CD14-positive monocyte (primary cell): ENCODE results near the gene ZSCAN22. TPM values are rescaled to one million over a fixed set of nuclear protein-coding genes. Genes with fewer than 3 reads are reported as not detected.

Experiments used
- DNase-seq, 3 donors: peaks; one replicate each; pipeline ENCODE4 v3.0.0-alpha.2; 2011 to 2022
- H2AFZ ChIP-seq: 2 replicates; pipeline ENCODE4 v1.6.0; 2012; ENCODE audit warnings: mild to moderate bottlenecking, low read depth, low read length, inconsistent platforms; ENCODE audit not compliant: insufficient read depth, poor library complexity, severe bottlenecking
- H3K27ac ChIP-seq, 2 donors: 1 replicate in 1 of 2; 2 replicates in 1 of 2; pipeline ENCODE4 v1.5.1; 2012 to 2013; ENCODE audit warnings: low read length in 2 of 2, control low read depth in 1 of 2, inconsistent platforms in 1 of 2, low read depth in 1 of 2, mild to moderate bottlenecking in 1 of 2
- H3K27me3 ChIP-seq, 2 donors: one replicate each; pipeline versions ENCODE4 v1.6.0 to v1.6.1; 2011 to 2013; ENCODE audit warnings: low read length in 2 of 2; ENCODE audit not compliant: control insufficient read depth in 2 of 2, insufficient read depth in 2 of 2
- H3K36me3 ChIP-seq, 2 donors: replicated peaks in 1 of 2; 1 replicate in 1 of 2; 2 replicates in 1 of 2; pipeline versions ENCODE4 v1.5.1 to v1.6.1; 2012 to 2013; ENCODE audit warnings: low read length in 2 of 2, control low read depth in 1 of 2, inconsistent platforms in 1 of 2, mild to moderate bottlenecking in 1 of 2; ENCODE audit not compliant: insufficient read depth in 2 of 2, control insufficient read depth in 1 of 2
- H3K4me1 ChIP-seq, 2 donors: 1 replicate in 1 of 2; 2 replicates in 1 of 2; pipeline versions ENCODE4 v1.5.1 to v1.6.1; 2012 to 2013; ENCODE audit warnings: low read length in 2 of 2, control low read depth in 1 of 2, inconsistent platforms in 1 of 2, mild to moderate bottlenecking in 1 of 2, moderate library complexity in 1 of 2; ENCODE audit not compliant: insufficient read depth in 2 of 2, control insufficient read depth in 1 of 2
- H3K4me2 ChIP-seq: replicated peaks from 2 replicates; pipeline ENCODE3; 2012; ENCODE audit warnings: low read length, moderate library complexity, mild to moderate bottlenecking; ENCODE audit not compliant: poor library complexity, severe bottlenecking; ENCODE audit errors: extremely low read depth
- H3K4me3 ChIP-seq, 3 experiments: fragments of 200-600 bp in 1 of 3; sonication (generic) in 1 of 3; replicated peaks in 1 of 3; 1 replicate in 2 of 3; 2 replicates in 1 of 3; pipeline ENCODE4 v1.5.1; 2011 to 2013; ENCODE audit warnings: low read length in 3 of 3, mild to moderate bottlenecking in 3 of 3, control low read depth in 2 of 3, low read depth in 2 of 3, inconsistent platforms in 1 of 3, moderate library complexity in 1 of 3
- H3K79me2 ChIP-seq: 2 replicates; pipeline ENCODE4 v1.6.0; 2012; ENCODE audit warnings: mild to moderate bottlenecking, control low read depth, inconsistent platforms, low read length, moderate library complexity; ENCODE audit not compliant: insufficient read depth
- H3K9ac ChIP-seq: 2 replicates; pipeline ENCODE4 v1.6.0; 2017; ENCODE audit warnings: low read length, mild to moderate bottlenecking; ENCODE audit not compliant: insufficient read depth, poor library complexity, severe bottlenecking
- H3K9me3 ChIP-seq, 2 donors: replicated peaks in 1 of 2; 1 replicate in 1 of 2; 2 replicates in 1 of 2; pipeline versions ENCODE4 v1.5.1 to v1.6.1; 2012 to 2013; ENCODE audit warnings: low read length in 2 of 2, control low read depth in 1 of 2; ENCODE audit not compliant: control insufficient read depth in 1 of 2, insufficient read depth in 1 of 2
- H4K20me1 ChIP-seq: 2 replicates; pipeline ENCODE4 v1.6.0; 2012; ENCODE audit warnings: mild to moderate bottlenecking, low read length, control low read depth, moderate library complexity; ENCODE audit not compliant: insufficient read depth
- H3K27ac Mint-ChIP-seq, 7 donors: one replicate each; pipeline ENCODE4 v1.8.0; 2020; ENCODE audit warnings: mild to moderate bottlenecking in 7 of 7, mixed read lengths in 7 of 7, moderate library complexity in 6 of 7, inconsistent platforms in 2 of 7
- H3K27me3 Mint-ChIP-seq, 3 donors: one replicate each; pipeline ENCODE4 v1.8.0; 2021 to 2022; ENCODE audit warnings: low read depth in 3 of 3, mild to moderate bottlenecking in 3 of 3, mixed read lengths in 3 of 3, moderate library complexity in 3 of 3, inconsistent platforms in 1 of 3
- H3K36me3 Mint-ChIP-seq, 2 donors: one replicate each; pipeline ENCODE4 v1.8.0; 2020; ENCODE audit warnings: mixed read lengths in 2 of 2, inconsistent platforms in 1 of 2, mild to moderate bottlenecking in 1 of 2
- H3K4me1 Mint-ChIP-seq: one replicate; pipeline ENCODE4 v1.8.0; 2020; ENCODE audit warnings: mild to moderate bottlenecking, mixed read lengths
- H3K4me3 Mint-ChIP-seq, 2 donors: one replicate each; pipeline ENCODE4 v1.8.0; 2020; ENCODE audit warnings: mild to moderate bottlenecking in 2 of 2, mixed read lengths in 2 of 2, moderate library complexity in 1 of 2
- H3K9me3 Mint-ChIP-seq, 7 donors: one replicate each; pipeline ENCODE4 v1.8.0; 2020 to 2022; ENCODE audit warnings: mixed read lengths in 7 of 7, mild to moderate bottlenecking in 6 of 7, moderate library complexity in 6 of 7, inconsistent platforms in 2 of 7
- CTCF ChIP-seq: fragments of 200-600 bp; IDR thresholded peaks from one replicate; pipeline ENCODE4 v1.8.0; 2022; ENCODE audit warnings: antibody characterized with exemption, mild to moderate bottlenecking
- WGBS: methylation state at CpG from one replicate; pipeline ENCODE4 v1.1.5; 2013; ENCODE audit warnings: missing lambda C conversion rate; ENCODE audit not compliant: insufficient coverage; 5-methylcytosine and 5-hydroxymethylcytosine counted together
- intact Hi-C, 2 donors: fragments of 100-400 bp; cut with micrococcal nuclease; formaldehyde crosslinking; loops; one replicate each; pipeline versions ENCODE4 v1.15.0 to v1.15.1; 2023
- polyA plus RNA-seq, 3 donors: library from polyadenylated mRNA; depleted of rRNA in 1 of 3; unstranded in 2 of 3; stranded (reverse) in 1 of 3; fragments of 300-500 nt in 2 of 3; fragments of >200 nt in 1 of 3; fragmentation: Illumina TruSeq in 2 of 3; gene quantifications; 1 replicate in 2 of 3; 2 replicates in 1 of 3; pipeline ENCODE4 v1.2.3, GENCODE V29; 2012 to 2021

ZSCAN22 gene
- polyA plus RNA-seq, 3 donors = 0.58 to 1.2 (median 0.99) TPM

- H3K9ac ChIP-seq = no peak overlapping the region
- H3K9me3 ChIP-seq = peaks cover 0 to 7% of the 10 kb centered on the region in 2 donors
- peaks cover 17 to 36% of the 10 kb centered on the region in 2 donors for H3K4me1 ChIP-seq
- Mint-ChIP-seq H3K4me1 (peaks cover 27% of the 10 kb centered on the region), H3K27ac (no peak overlapping the region), H3K9me3 (peaks cover 0 to 8% (median 6%) of the 10 kb centered on the region in 7 donors), H3K4me3 (no peak overlapping the region), H3K36me3 (peaks cover 10 to 18% of the 10 kb centered on the region in 2 donors), H3K27me3 (peaks cover 13 to 51% (median 24%) of the 10 kb centered on the region in 3 donors)
- 92% methylated on average over 33 of the region's 34 CpGs for WGBS
- H2AFZ ChIP-seq = no peak overlapping the region
- intact Hi-C loops = no loop called here
- no peak overlapping the region for H3K4me3 ChIP-seq
- no peak for DNase-seq
- no peak for TF ChIP-seq CTCF
- H3K27me3 ChIP-seq = peaks cover 6 to 40% of the 10 kb centered on the region in 2 donors
- no peak overlapping the region for H3K4me2 ChIP-seq
- peaks cover 0 to 5% of the 10 kb centered on the region in 2 donors for H3K36me3 ChIP-seq
- H4K20me1 ChIP-seq = no peaks in the 10 kb centered on the region
- H3K79me2 ChIP-seq = no peaks in the 10 kb centered on the region
- no peak overlapping the region for H3K27ac ChIP-seq
Measured at GRCh38 chr19:58350871-58351557, 24.2 kb downstream of the ZSCAN22 start.

- no peak overlapping the region for H3K4me3 ChIP-seq
- Mint-ChIP-seq H3K9me3 (peaks cover 0 to 11% (median 6%) of the 10 kb centered on the region in 7 donors), H3K27me3 (peaks cover 16 to 54% (median 27%) of the 10 kb centered on the region in 3 donors), H3K27ac (peak overlapping the region in 1 of 7 donors; percentile 13), H3K4me1 (peaks cover 31% of the 10 kb centered on the region), H3K4me3 (no peak overlapping the region), H3K36me3 (peaks cover 8 to 18% of the 10 kb centered on the region in 2 donors)
- H4K20me1 ChIP-seq = no peaks in the 10 kb centered on the region
- no peak overlapping the region for H3K9ac ChIP-seq
- DNase-seq = no peak
- intact Hi-C loops = no loop called here
- H3K36me3 ChIP-seq = peaks cover 0 to 5% of the 10 kb centered on the region in 2 donors
- 95% methylated on average over 7 of the region's 9 CpGs for WGBS
- no peak overlapping the region for H2AFZ ChIP-seq
- peaks cover 21 to 40% of the 10 kb centered on the region in 2 donors for H3K4me1 ChIP-seq
- peaks cover 6 to 42% of the 10 kb centered on the region in 2 donors for H3K27me3 ChIP-seq
- H3K79me2 ChIP-seq = no peaks in the 10 kb centered on the region
- TF ChIP-seq CTCF = no peak
- no peak overlapping the region for H3K4me2 ChIP-seq
- peaks cover 0 to 8% of the 10 kb centered on the region in 2 donors for H3K9me3 ChIP-seq
- H3K27ac ChIP-seq = no peak overlapping the region
Measured at GRCh38 chr19:58351558-58351878, 24.7 kb downstream of the ZSCAN22 start.
